Fibroblast of the conjunctiva (primary cell): ENCODE data around the gene SERPINI2.
"Not testable (repeated sequence)": the region's sequence is repeated elsewhere in the genome, so short reads cannot be mapped to it uniquely, and the experiment has no call there.

Experiments
- DNase-seq: peaks from one replicate; pipeline ENCODE4 v3.0.0-alpha.2; 2010; ENCODE audit warnings: low read depth

SERPINI2 gene

DNA sequence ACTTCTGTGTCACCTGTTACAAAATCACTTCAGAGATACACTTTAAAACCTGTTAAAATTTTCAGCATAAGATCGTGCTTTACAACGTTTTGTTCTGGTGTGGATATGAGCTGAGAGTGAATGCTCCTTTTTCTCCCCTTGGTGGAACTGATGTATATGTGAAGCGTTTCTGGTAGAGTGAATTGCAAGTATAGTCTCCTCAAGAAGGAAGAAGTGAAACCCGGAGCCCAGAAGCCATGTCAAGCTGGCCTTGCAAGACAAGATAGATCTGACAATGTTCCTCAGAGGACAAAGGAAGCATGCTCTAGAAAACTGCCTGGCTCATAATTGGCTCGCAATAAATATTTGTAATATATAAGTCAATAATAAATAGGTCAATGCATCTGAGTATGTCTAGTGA lies 23.6 kb downstream of the SERPINI2 start:
- DNase-seq = no peak

DNA sequence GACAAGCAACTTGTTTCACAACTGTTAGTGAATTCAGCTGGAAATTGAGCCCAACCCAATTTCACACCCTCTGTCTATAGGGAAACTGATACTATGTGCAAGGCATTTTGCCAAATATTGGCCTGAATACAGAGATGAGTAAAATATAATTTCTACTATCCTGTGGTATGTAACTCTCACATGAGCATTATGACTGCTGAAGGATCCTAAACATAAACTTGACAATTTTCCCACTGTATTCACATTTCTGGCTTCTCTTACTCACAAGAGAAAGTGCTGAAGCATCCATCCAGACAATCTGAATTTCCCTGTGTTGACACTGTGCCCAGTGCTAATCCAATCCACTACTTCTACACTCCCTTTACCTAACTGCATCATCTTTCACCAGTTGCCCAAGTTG lies 28.4 kb downstream of the SERPINI2 start:
- no peak for DNase-seq

DNA sequence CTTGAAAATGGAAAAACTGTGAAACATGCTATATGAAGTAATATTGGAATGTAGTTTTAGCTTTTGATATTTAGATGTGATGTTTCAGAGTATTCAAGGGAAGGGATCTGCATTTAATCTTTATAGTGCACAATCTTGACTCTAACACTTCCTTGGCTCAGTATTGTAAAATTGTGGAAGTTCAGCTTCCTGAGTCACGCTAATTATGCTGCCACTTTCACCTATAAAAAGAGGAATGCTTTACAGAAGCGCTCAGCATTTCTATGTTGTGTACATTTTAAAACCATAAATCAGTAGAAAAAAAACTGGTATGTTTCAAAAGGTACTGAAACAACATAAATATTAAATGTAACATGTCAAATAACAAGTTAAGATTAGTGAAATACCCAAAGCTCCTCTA lies 32.6 kb downstream of the SERPINI2 start:
- no peak for DNase-seq

DNA sequence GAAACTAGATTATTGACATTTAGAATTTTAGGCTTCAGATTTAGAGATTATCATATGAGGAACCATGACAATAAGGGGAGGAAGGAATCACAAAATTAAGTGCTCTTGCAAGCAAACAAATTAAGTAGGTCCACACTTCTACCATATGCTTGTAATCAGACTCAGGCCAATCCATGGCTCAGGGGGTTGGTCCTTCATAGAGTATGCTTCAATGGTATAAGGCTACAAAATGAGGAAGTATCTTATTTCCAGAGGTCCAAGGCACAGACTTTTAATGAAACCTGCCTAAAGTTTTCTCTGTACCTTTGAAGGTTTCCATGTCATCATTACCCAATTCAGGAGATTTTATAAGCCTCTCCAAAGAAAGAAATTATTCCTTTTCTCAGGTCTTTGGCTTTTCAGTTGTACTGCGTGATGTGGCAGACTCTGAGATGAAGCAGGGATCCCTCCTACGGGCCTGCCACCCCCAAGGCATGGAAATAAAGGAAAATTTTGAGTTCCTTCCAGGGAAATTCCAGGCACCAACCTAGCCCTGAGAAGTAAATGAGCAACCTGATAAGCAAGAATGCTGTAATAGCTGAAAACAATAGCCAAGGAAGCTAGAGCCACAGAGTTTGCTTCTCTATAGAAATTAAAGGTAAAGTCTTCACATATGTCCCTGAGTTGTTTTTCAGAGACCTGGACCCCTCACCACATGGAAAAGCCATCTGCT lies 36.3 kb downstream of the SERPINI2 start:
- DNase-seq = no peak

DNA sequence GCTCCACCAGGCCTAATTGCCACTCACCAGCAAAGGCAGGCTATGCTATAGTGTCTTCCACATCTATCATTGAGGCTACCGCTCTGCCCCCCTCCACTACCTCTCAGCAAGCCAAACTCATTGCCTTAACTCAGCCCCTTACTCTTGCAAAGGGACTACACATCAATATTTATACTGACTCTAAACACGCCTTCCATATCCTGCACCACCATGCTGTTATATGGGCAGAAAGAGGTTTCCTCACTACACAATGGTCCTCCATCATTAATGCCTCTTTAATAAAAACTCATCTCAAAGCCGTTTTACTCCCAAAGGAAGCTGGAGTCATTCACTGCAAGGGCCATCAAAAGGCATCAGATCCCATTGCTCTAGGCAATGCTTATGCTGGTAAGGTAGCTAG lies 46.9 kb downstream of the SERPINI2 start:
- DNase-seq = not testable (repeated sequence)

DNA sequence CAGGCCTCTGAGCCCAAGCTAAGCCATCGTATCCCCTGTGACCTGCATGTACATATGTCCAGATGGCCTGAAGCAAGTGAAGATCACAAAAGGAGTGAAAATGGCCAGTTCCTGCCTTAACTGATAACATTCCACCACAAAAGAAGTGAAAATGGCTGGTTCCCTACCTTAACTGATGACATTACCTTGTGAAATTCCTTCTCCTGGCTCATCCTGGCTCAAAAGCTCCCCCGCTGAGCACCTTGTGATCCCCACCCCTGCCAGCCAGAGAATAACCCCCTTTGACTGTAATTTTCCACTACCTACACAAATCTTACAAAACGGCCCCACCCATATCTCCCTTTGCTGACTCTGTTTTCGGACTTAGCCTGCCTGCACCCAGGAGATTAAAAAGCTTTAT lies 51.4 kb downstream of the SERPINI2 start:
- not testable (repeated sequence) for DNase-seq

DNA sequence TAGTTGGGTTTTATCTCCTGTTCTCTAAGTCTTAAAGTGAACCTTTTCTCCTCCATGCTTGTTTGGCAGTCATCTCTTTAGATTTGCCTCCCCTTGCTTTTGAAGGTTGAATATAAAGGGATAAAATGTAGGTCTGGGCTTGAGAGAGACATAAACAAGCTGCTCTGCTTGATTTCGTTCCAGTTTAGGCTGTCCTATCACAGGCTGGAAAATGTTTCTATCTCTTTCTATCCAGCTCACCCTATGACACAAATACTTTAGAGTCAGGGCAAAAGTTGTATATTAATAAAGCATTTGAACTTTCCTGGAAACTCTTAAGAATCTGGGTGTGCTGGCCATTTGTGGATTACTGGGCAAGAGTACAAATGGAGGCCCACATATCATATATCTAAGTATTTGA lies 64.2 kb downstream of the SERPINI2 start:
- no peak for DNase-seq

DNA sequence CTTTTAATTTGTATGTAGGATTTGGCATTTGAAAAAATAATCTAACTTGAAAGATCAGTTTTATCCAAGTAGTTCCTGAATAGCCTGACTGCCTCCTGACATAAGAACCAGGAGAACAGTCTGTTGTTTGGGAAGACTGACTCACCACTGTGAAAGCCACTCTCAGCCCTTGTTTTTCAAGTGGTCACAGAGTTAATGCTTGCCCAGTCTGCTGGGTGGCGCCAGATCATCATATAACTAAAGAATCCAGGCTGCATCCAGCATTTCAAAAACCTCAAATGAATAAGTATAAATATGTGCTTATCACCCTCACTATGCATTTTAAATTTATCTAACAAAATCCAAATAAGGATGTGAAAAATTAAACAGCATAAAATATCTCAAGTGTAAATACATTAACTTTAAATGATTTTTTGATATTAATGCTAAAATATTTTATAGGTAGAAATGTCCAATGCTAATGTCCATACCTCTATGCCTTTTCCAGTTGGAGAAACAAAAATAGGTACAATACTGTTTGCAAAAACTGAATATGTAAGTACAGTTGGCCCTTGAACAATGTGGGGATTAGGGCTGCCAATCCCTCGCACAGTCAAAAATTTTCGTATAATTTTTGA lies 66.9 kb downstream of the SERPINI2 start:
- DNase-seq = peak; percentile 27

DNA sequence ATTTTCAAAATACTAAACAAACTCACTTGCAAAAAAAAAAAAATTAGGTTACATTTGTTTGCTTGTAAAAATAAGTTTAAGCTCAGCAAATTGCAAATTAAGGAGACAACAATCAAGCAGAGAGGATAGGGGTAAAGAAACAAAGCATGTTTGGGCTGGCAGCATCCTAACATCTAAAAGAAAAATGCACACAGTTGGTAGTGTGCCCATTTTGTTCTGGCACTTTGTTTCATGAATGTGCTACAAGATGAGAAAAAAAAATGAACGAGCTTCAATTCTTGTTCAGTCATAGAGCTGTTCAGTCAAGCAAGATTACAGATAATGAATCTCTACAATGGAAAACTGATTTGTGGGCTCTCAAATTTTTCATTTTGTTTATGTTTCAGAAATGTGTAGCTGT lies 76.0 kb downstream of the SERPINI2 start:
- no peak for DNase-seq

DNA sequence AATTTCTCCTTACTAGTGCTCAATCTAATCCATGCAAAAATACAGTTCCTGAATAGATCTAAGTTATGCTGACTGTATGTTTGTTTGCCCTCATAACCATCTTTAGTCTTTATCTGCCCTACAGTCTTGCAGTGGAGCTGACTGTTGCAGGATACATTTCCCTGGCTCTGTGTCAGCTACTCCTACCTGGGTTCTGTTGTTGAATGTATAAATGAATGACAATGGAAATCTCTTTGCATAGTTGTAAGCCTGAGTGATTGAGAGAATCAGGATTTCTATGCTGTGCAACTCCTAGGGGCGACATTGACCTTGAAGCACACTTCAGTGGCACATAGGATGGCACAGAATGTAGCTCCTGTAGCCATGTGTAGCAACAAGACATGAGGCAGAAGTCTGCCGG lies 77.8 kb downstream of the SERPINI2 start:
- no peak for DNase-seq

DNA sequence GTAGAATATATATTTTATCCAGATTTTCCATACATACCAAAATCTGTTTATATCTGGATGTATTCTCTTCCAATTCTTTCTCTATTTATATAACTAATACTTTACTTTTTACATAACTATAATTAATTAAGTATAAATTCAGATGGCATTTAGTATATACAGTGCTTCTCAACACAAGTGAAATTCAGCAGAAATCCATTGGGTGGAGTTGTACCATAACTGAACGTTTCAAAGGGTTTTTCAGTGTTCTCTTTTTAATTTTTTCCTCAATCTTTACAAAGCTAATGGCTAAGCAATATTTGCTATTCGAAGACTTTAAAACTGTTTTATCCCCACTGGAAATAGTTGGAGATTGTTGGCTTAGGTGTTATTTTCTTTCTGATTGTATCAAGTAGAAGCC lies 79.8 kb downstream of the SERPINI2 start:
- DNase-seq = no peak
